CD4-positive, alpha-beta T cell (primary cell): ENCODE measurements around the gene PRDM8. TPM values are rescaled to one million over a fixed set of nuclear protein-coding genes. Genes with fewer than 3 reads are reported as not detected.

Experiments used
- ATAC-seq: fragments of 200-7000 bp; cut with Tn5 transposase; one replicate; pipeline ENCODE4 v1.10.0; 2022; ENCODE audit warnings: mild to moderate bottlenecking; ENCODE audit not compliant: poor library complexity
- CTCF ChIA-PET: fragments of 350-600 bp; sonication (Branson Sonifier 250); formaldehyde crosslinking; loops from one replicate; lab custom pipeline; 2021; ENCODE audit warnings: antibody characterized with exemption, inconsistent platforms; lab: Charles Lee
- POLR2A ChIA-PET: fragments of 350-600 bp; sonication (Branson Sonifier 250); formaldehyde crosslinking; loops from one replicate; lab custom pipeline; 2021; ENCODE audit warnings: antibody characterized with exemption, inconsistent platforms; lab: Charles Lee
- DNase-seq, 14 experiments: peaks; one replicate each; pipeline ENCODE4 v3.0.0-alpha.2; 2013 to 2020; ENCODE audit warnings: mixed read lengths in 2 of 14
- H3K27ac ChIP-seq, 2 donors: one replicate each; pipeline versions ENCODE4 v1.5.1 to v1.7.0; 2013; ENCODE audit warnings: low read length in 2 of 2, low read depth in 1 of 2, mild to moderate bottlenecking in 1 of 2
- H3K27me3 ChIP-seq, 2 experiments: 1 replicate in 1 of 2; 2 replicates in 1 of 2; pipeline versions ENCODE4 v1.6.1 to v1.7.0; 2013; ENCODE audit warnings: low read length in 2 of 2, control low read depth in 1 of 2, mild to moderate bottlenecking in 1 of 2, moderate library complexity in 1 of 2; ENCODE audit not compliant: insufficient read depth in 2 of 2, control insufficient read depth in 1 of 2
- H3K36me3 ChIP-seq: one replicate; pipeline ENCODE4 v1.6.1; 2013; ENCODE audit warnings: low read length, control low read depth; ENCODE audit not compliant: insufficient read depth
- H3K4me1 ChIP-seq: one replicate; pipeline ENCODE4 v1.6.1; 2013; ENCODE audit warnings: low read length, control low read depth; ENCODE audit not compliant: insufficient read depth
- H3K4me3 ChIP-seq: one replicate; pipeline ENCODE4 v1.5.1; 2013; ENCODE audit warnings: mild to moderate bottlenecking, low read length, moderate library complexity
- H3K9me3 ChIP-seq, 2 experiments: 1 replicate in 1 of 2; 2 replicates in 1 of 2; pipeline versions ENCODE4 v1.6.1 to v1.7.0; 2013; ENCODE audit warnings: low read length in 2 of 2, mild to moderate bottlenecking in 2 of 2, control low read depth in 1 of 2, moderate library complexity in 1 of 2; ENCODE audit not compliant: control insufficient read depth in 1 of 2, insufficient read depth in 1 of 2
- H3K27ac Mint-ChIP-seq: one replicate; pipeline ENCODE4 v1.8.0; 2020; ENCODE audit warnings: mixed read lengths
- H3K27me3 Mint-ChIP-seq: one replicate; pipeline ENCODE4 v1.8.0; 2021; ENCODE audit warnings: mixed read lengths
- H3K36me3 Mint-ChIP-seq: one replicate; pipeline ENCODE4 v1.8.0; 2021; ENCODE audit warnings: low read depth, mixed read lengths
- H3K4me1 Mint-ChIP-seq: one replicate; pipeline ENCODE4 v1.8.0; 2021; ENCODE audit warnings: low read depth, mixed read lengths
- H3K4me3 Mint-ChIP-seq: one replicate; pipeline ENCODE4 v1.8.0; 2020; ENCODE audit warnings: mild to moderate bottlenecking, mixed read lengths
- H3K9me3 Mint-ChIP-seq: one replicate; pipeline ENCODE4 v1.8.0; 2020; ENCODE audit warnings: mixed read lengths
- intact Hi-C, 2 experiments: fragments of 100-400 bp; cut with DNase I in 1 of 2; cut with micrococcal nuclease in 1 of 2; formaldehyde crosslinking; loops; one replicate each; pipeline versions ENCODE4 v1.15.1 to v1.9.0; 2023 to 2025; cut with DNase I, micrococcal nuclease
- polyA plus RNA-seq, 2 donors: library from polyadenylated mRNA; unstranded; fragments of 120-200 nt; gene quantifications; one replicate each; pipeline ENCODE4 v1.2.1, GENCODE V29; 2013
- total RNA-seq, 174 experiments: library from RNA in 2 of 174; stranded (reverse) in 2 of 174; gene quantifications; one replicate each; pipeline ENCODE4 v1.2.3 and lab custom pipeline; 2021 to 2026
- TF ChIP-seq, protein P1 (sequence below): fragments of 200-600 bp; IDR thresholded peaks from one replicate; pipeline ENCODE4 v1.8.0; 2022; ENCODE audit warnings: antibody characterized with exemption, mild to moderate bottlenecking

The PRDM8 gene
- total RNA-seq (1 to 10 TPM; 4.2 to 5.1 TPM), total RNA-seq (lab: John Stamatoyannopoulos, UW) (1.6 to 109 (median 21.8) reads per million in 172 experiments)
- 11.4 TPM for polyA plus RNA-seq (2013, experiment 1 of 2)
- 12.8 TPM for polyA plus RNA-seq (2013, experiment 2 of 2)

DNA sequence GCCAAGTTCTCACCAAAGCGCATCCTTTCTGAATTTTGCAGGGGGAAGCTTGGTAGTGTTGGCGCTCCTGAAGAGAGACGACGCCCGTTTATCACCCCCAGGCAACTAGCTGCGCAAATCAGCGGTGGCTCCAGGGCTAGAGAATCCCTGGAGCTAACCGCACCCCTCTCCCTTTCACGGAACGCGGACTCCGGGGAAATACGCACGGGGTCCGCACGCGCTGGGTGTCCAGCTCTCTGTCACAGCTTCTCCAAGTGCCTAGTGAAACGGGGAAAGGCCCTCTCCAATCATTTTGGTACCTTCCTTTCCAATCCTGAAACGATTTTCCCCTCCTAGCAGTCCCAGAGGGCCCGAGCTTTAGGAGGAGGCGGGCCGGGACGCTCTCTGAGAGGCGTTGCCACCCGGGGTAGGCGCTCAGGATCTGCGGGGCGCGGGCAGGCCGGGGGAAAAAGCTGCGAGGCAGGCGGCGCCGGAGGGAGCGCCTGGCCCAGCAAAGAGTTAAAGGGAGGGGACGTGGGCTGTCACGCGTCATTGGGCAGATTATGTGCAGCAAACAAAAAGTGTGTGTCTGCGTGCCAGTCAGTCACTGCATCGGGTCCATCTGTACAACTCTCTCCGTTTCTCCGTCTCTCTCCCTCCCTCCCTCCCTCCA, at the start of gene PRDM8:
Gene PRDM8, plus strand, starts transcription at position 582 of the 652 bp plus-strand sequence. CDS start 2,578 bp downstream, outside the sequence.
- Mint-ChIP-seq H3K4me3 (peak within 1 kb of the TSS; percentile 76), H3K27me3 (peaks cover 54% of the 10 kb centered on the region), H3K9me3 (no peaks in the 10 kb centered on the region), H3K36me3 (no peaks in the 10 kb centered on the region), H3K27ac (peak within 1 kb of the TSS; percentile 2), H3K4me1 (peaks cover 37% of the 10 kb centered on the region)
- ATAC-seq (peak; percentile 64), DNase-seq (peak in 8 of 14 experiments; percentile 23 to 74 (median 40))
- Histone ChIP-seq H3K4me3 (peak within 1 kb of the TSS; percentile 53), H3K4me1 (peaks cover 32% of the 10 kb centered on the region), H3K27me3 (peaks cover 7 to 13% of the 10 kb centered on the region in 2 experiments), H3K36me3 (peaks cover 4% of the 10 kb centered on the region), H3K27ac (no peak within 1 kb of the TSS), H3K9me3 (no peaks in the 10 kb centered on the region)
- TF ChIP-seq, protein P1, sequence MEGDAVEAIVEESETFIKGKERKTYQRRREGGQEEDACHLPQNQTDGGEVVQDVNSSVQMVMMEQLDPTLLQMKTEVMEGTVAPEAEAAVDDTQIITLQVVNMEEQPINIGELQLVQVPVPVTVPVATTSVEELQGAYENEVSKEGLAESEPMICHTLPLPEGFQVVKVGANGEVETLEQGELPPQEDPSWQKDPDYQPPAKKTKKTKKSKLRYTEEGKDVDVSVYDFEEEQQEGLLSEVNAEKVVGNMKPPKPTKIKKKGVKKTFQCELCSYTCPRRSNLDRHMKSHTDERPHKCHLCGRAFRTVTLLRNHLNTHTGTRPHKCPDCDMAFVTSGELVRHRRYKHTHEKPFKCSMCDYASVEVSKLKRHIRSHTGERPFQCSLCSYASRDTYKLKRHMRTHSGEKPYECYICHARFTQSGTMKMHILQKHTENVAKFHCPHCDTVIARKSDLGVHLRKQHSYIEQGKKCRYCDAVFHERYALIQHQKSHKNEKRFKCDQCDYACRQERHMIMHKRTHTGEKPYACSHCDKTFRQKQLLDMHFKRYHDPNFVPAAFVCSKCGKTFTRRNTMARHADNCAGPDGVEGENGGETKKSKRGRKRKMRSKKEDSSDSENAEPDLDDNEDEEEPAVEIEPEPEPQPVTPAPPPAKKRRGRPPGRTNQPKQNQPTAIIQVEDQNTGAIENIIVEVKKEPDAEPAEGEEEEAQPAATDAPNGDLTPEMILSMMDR, result no peak
- POLR2A ChIA-PET, result interaction anchor here (1.1 to 2.5 kb wide), 3 partner anchors 12 to 124 kb away, joined by 3 to 15 read pairs (median 7); partner anchors contain the start of gene ANTXR2
- CTCF ChIA-PET, result interaction anchor here (1.1 to 1.7 kb wide), 2 partner anchors 13 to 15 kb away, joined by 3 to 4 read pairs; no protein-coding TSS in a partner anchor
- intact Hi-C loops, result no loop called here

DNA sequence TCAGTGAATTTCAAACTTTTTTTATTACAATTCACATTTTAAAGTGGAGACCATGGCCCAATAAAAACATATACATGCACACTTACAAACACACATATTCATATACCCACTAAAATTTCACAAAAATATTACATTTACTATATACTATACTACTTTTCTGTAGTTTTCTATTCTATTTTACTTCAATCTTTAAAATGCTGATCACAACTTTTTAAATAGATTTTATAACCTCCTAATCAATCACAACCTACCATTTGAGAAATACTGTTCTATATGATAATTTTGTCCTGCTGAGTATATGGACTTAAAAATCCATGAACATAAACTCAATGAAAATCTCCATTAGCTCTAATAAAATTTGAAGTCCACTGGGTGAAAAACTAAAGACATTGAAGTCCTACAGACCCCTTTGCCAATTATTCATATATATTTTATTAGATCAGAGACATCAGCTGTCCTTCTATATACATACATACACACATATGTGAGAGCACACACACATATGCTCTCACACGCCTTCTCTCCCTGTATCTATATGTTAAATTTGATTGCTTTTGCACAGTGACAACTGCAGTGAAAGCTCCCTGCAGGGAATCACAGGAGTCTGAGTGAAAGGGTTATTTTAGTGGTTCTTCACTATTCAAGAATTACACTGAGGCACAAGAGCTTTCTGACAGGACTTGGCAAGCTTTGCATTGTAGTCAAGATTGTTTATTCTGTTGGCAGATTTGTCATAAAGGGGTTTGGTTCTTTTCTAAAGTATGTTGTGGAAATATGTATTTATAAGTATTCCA, 46.7 kb upstream of the PRDM8 start:
- Histone ChIP-seq H3K4me3 (no peak overlapping the region), H3K27me3 (no peaks in the 10 kb centered on the region), H3K27ac (no peak overlapping the region), H3K4me1 (no peaks in the 10 kb centered on the region), H3K9me3 (no peaks in the 10 kb centered on the region), H3K36me3 (no peaks in the 10 kb centered on the region)
- Mint-ChIP-seq H3K4me1 (peaks cover 15% of the 10 kb centered on the region), H3K4me3 (no peak overlapping the region), H3K27me3 (no peaks in the 10 kb centered on the region), H3K36me3 (no peaks in the 10 kb centered on the region), H3K27ac (no peak overlapping the region), H3K9me3 (no peaks in the 10 kb centered on the region)
- DNase-seq (no peak), ATAC-seq (no peak)
- POLR2A ChIA-PET, result interaction anchor here (0.7 kb wide), 1 partner anchor 8 kb away, joined by 5 read pairs; no protein-coding TSS in a partner anchor
- intact Hi-C loops, result no loop called here
- TF ChIP-seq, protein P1, result no peak
- CTCF ChIA-PET, result interaction anchor here (1.4 kb wide), 1 partner anchor 52 kb away, joined by 3 read pairs; no protein-coding TSS in a partner anchor

- TF ChIP-seq, protein P1, result no peak
- CTCF ChIA-PET, result interaction anchor here (0.9 to 1.5 kb wide), 2 partner anchors 8 to 31 kb away, joined by 5 to 6 read pairs; no protein-coding TSS in a partner anchor
- Histone ChIP-seq H3K4me3 (no peak overlapping the region), H3K27ac (no peak overlapping the region), H3K36me3 (no peaks in the 10 kb centered on the region), H3K4me1 (no peaks in the 10 kb centered on the region), H3K9me3 (no peaks in the 10 kb centered on the region), H3K27me3 (no peaks in the 10 kb centered on the region)
- POLR2A ChIA-PET, result interaction anchor here (1.2 to 1.5 kb wide), 2 partner anchors 9 to 14 kb away, joined by 3 to 4 read pairs; no protein-coding TSS in a partner anchor
- Mint-ChIP-seq H3K27me3 (no peaks in the 10 kb centered on the region), H3K36me3 (no peaks in the 10 kb centered on the region), H3K27ac (no peak overlapping the region), H3K9me3 (no peaks in the 10 kb centered on the region), H3K4me1 (peaks cover 15% of the 10 kb centered on the region), H3K4me3 (no peak overlapping the region)
- no peak for DNase-seq
- intact Hi-C loops, result no loop called here
- no peak for ATAC-seq
These were observed 45.3 kb upstream of the PRDM8 start for GRCh38 chr4:80151981-80152380.
